Activated CD8-positive, alpha-beta T cell treated with anti-CD3 and anti-CD28 coated beads for 36 hours (primary cell): ENCODE data around the gene PARD3. TPM values are rescaled to one million over a fixed set of nuclear protein-coding genes. Genes with fewer than 3 reads are reported as not detected.

Experiments
- ATAC-seq: fragments of 200-7000 bp; cut with Tn5 transposase; one replicate; pipeline ENCODE4 v1.10.0; 2021; ENCODE audit warnings: mild to moderate bottlenecking, moderate library complexity
- CTCF ChIA-PET: fragments of 350-600 bp; sonication (Branson Sonifier 250); formaldehyde crosslinking; loops from one replicate; lab custom pipeline; 2021; ENCODE audit warnings: antibody characterized with exemption; lab: Charles Lee
- POLR2A ChIA-PET: fragments of 350-600 bp; sonication (Branson Sonifier 250); formaldehyde crosslinking; loops from one replicate; lab custom pipeline; 2021; ENCODE audit warnings: antibody characterized with exemption; lab: Charles Lee
- DNase-seq: peaks from one replicate; pipeline ENCODE4 v3.0.0-alpha.2; 2020
- H3K27ac Mint-ChIP-seq: one replicate; pipeline ENCODE4 v1.8.0; 2021; ENCODE audit warnings: mild to moderate bottlenecking, mixed read lengths
- H3K27me3 Mint-ChIP-seq: one replicate; pipeline ENCODE4 v1.8.0; 2021; ENCODE audit warnings: mixed read lengths
- H3K36me3 Mint-ChIP-seq: one replicate; pipeline ENCODE4 v1.8.0; 2021; ENCODE audit warnings: low read depth, mixed read lengths
- H3K4me1 Mint-ChIP-seq: one replicate; pipeline ENCODE4 v1.8.0; 2021; ENCODE audit warnings: low read depth, mixed read lengths
- H3K4me3 Mint-ChIP-seq: one replicate; pipeline ENCODE4 v1.8.0; 2021; ENCODE audit warnings: mild to moderate bottlenecking, moderate library complexity, mixed read lengths
- H3K9me3 Mint-ChIP-seq: one replicate; pipeline ENCODE4 v1.8.0; 2021; ENCODE audit warnings: mixed read lengths
- CTCF ChIP-seq: fragments of 200-600 bp; IDR thresholded peaks from one replicate; pipeline ENCODE4 v1.8.0; 2022; ENCODE audit warnings: antibody characterized with exemption, mild to moderate bottlenecking
- intact Hi-C: fragments of 100-400 bp; cut with micrococcal nuclease; formaldehyde crosslinking; loops from one replicate; pipeline ENCODE4 v1.10.0; 2022
- total RNA-seq, 2 experiments: library from RNA; stranded (reverse); gene quantifications; one replicate each; pipeline ENCODE4 v1.2.3, GENCODE V29; 2021

PARD3 gene
- total RNA-seq, 2 experiments from 2014 or later, result 1.6 to 2.0 TPM

- ChIA-PET POLR2A (no interaction called here), CTCF (no interaction called here)
- Mint-ChIP-seq H3K4me3 (no peak overlapping the region), H3K27ac (no peak overlapping the region), H3K9me3 (no peaks in the 10 kb centered on the region), H3K27me3 (no peaks in the 10 kb centered on the region), H3K4me1 (no peaks in the 10 kb centered on the region), H3K36me3 (no peaks in the 10 kb centered on the region)
- ATAC-seq, result no peak
- no peak for DNase-seq
- intact Hi-C loops, result no loop called here
- TF ChIP-seq CTCF, result no peak
Measured at GRCh38 chr10:34114914-34115313, 700.2 kb downstream of the PARD3 start.

- no peaks in the 10 kb centered on the region for H3K36me3 Mint-ChIP-seq
- no peak overlapping the region for H3K4me3 Mint-ChIP-seq
- DNase-seq, result no peak
- intact Hi-C loops, result no loop called here
- TF ChIP-seq CTCF, result no peak
- no peak for ATAC-seq
- H3K27ac Mint-ChIP-seq, result no peak overlapping the region
- no peaks in the 10 kb centered on the region for H3K4me1 Mint-ChIP-seq
- CTCF ChIA-PET, result no interaction called here
- POLR2A ChIA-PET, result no interaction called here
- no peaks in the 10 kb centered on the region for H3K9me3 Mint-ChIP-seq
- H3K27me3 Mint-ChIP-seq, result no peaks in the 10 kb centered on the region
Measured at GRCh38 chr10:34113504-34114225, 701.4 kb downstream of the PARD3 start.

- intact Hi-C loops, result no loop called here
- POLR2A ChIA-PET, result no interaction called here
- DNase-seq, result no peak
- Mint-ChIP-seq H3K27me3 (no peaks in the 10 kb centered on the region), H3K36me3 (no peaks in the 10 kb centered on the region), H3K4me3 (no peak overlapping the region), H3K9me3 (no peaks in the 10 kb centered on the region), H3K4me1 (no peaks in the 10 kb centered on the region), H3K27ac (no peak overlapping the region)
- TF ChIP-seq CTCF, result no peak
- ATAC-seq, result no peak
- CTCF ChIA-PET, result no interaction called here
Measured at GRCh38 chr10:34112171-34112782, 702.8 kb downstream of the PARD3 start.

- CTCF ChIA-PET, result no interaction called here
- no peaks in the 10 kb centered on the region for H3K9me3 Mint-ChIP-seq
- H3K27ac Mint-ChIP-seq, result no peak overlapping the region
- POLR2A ChIA-PET, result no interaction called here
- no peaks in the 10 kb centered on the region for H3K4me1 Mint-ChIP-seq
- H3K36me3 Mint-ChIP-seq, result no peaks in the 10 kb centered on the region
- DNase-seq (no peak), ATAC-seq (no peak)
- H3K4me3 Mint-ChIP-seq, result no peak overlapping the region
- intact Hi-C loops, result no loop called here
- no peak for TF ChIP-seq CTCF
- no peaks in the 10 kb centered on the region for H3K27me3 Mint-ChIP-seq
Measured at GRCh38 chr10:34111179-34111578, 703.9 kb downstream of the PARD3 start.

GRCh38 chr10:34109952-34110702 is 705.0 kb downstream of the PARD3 start:
- no peak overlapping the region for H3K4me3 Mint-ChIP-seq
- intact Hi-C loops, result no loop called here
- TF ChIP-seq CTCF, result no peak
- CTCF ChIA-PET, result no interaction called here
- H3K36me3 Mint-ChIP-seq, result no peaks in the 10 kb centered on the region
- no peak for DNase-seq
- POLR2A ChIA-PET, result no interaction called here
- no peaks in the 10 kb centered on the region for H3K27me3 Mint-ChIP-seq
- H3K9me3 Mint-ChIP-seq, result no peaks in the 10 kb centered on the region
- H3K4me1 Mint-ChIP-seq, result no peaks in the 10 kb centered on the region
- H3K27ac Mint-ChIP-seq, result no peak overlapping the region
- ATAC-seq, result no peak
